ENCODE data around the gene NCAPG2.
"Not testable (repeated sequence)": the region's sequence is repeated elsewhere in the genome, so short reads cannot be mapped to it uniquely, and the experiment has no call there.

The NCAPG2 gene

DNA sequence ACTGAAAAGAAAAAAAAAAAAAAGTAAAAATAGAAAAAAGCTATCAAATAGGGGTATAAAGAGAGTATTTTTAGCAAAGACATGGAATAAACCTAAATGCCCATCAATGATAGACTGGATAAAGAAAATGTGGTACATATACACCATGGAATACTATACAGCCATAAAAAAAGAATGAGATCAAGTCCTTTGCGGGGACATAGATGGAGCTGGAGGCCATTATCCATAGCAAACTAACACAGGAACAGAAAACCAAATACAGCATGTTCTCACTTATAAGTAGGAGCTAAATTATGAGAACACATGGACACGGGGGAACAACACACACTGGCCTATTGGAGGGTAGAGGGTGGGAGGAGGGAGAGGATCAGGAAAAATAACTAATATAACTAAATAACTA, 7.0 kb downstream of the NCAPG2 start:
- not testable (repeated sequence) for H4K8ac ChIP-seq (ENCODE audit: low read depth, low read length); H3K9ac ChIP-seq (ENCODE audit: low read depth, low read length, poor library complexity); H3K27me3 ChIP-seq (ENCODE audit: control insufficient read depth in 3 of 3, insufficient read depth in 3 of 3, low read depth in 1 of 3, low read length in 3 of 3); H2AFZ ChIP-seq (ENCODE audit: low read length); H4K91ac ChIP-seq (ENCODE audit: low read depth, low read length, poor library complexity); H3K27ac ChIP-seq (replicated peaks; ENCODE audit: low read length); H2BK12ac ChIP-seq (ENCODE audit: low read length); H3K18ac ChIP-seq (ENCODE audit: low read length); H3K4me2 ChIP-seq (ENCODE audit: insufficient read depth, low read length, poor library complexity, severe bottlenecking); DNase-seq (ENCODE audit: low spot score); H2BK15ac ChIP-seq (ENCODE audit: low read length); H2BK120ac ChIP-seq (ENCODE audit: low read depth, low read length); H3K79me1 ChIP-seq (ENCODE audit: low read depth, low read length); H3K4me1 ChIP-seq (ENCODE audit: control insufficient read depth in 2 of 2, insufficient read depth in 1 of 2, low read depth in 1 of 2, low read length in 2 of 2); H3K14ac ChIP-seq (ENCODE audit: low read length); H3K4ac ChIP-seq (ENCODE audit: low read length); H2BK5ac ChIP-seq (ENCODE audit: low read length); H3K23ac ChIP-seq (ENCODE audit: low read depth, low read length, poor library complexity); H2AK5ac ChIP-seq (ENCODE audit: low read depth, low read length); H3K4me3 ChIP-seq (ENCODE audit: low read length in 2 of 2)
- no CpG with 5 or more reads among the region's 2 CpGs for WGBS, 2 donors (ENCODE audit: extremely low coverage in 2 of 2, insufficient read length in 2 of 2, insufficient replicate concordance in 1 of 2)
- H3K9me3 ChIP-seq (replicated peaks in 1 of 2; ENCODE audit: control insufficient read depth in 2 of 2, insufficient read depth in 1 of 2, low read depth in 1 of 2, low read length in 2 of 2), result peaks cover 0 to 10% of the 10 kb centered on the region in 2 donors
- H3K36me3 ChIP-seq (replicated peaks in 1 of 2; ENCODE audit: control insufficient read depth in 2 of 2, insufficient read depth in 2 of 2, low read length in 2 of 2), result peaks cover 39 to 98% of the 10 kb centered on the region in 2 donors

DNA sequence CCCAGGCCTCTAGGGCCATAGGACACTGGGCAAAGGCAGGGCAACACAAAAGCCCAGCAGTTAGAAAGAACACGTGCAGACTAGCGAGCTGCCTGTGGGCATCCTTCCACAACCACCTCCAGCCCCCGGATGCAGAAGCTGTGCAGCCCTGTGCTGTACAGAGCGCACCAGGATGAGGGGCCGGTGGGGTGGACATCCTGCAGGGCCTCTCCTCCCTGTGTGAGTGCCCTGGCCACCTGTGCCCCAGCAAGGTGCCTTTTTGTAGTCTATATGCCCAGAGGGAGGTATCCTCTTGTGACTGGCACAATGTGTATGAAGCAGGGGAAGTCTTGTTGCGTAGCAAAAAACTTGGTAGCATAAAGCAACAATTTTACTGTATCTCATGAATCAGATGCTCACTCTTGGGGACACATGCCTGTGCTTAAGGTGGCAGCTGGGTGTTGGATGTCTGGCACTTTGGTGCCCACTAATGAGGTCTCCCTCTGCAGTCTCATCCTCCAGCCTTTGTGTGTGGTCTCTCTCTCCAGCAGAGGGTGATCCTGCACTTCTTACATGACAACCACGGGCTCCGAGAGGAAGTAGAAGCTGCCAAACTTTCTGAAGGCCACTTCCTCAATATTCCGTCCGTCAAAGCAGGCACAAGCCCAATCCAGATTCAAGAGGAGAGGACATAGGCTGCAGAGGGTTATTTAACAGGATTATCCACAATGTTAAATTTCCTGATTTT, 8.7 kb downstream of the NCAPG2 start:
- Histone ChIP-seq H3K36me3 (replicated peaks in 1 of 2; ENCODE audit: control insufficient read depth in 2 of 2, insufficient read depth in 2 of 2, low read length in 2 of 2) (peaks cover 36 to 99% of the 10 kb centered on the region in 2 donors), H3K18ac (ENCODE audit: low read length) (no peak overlapping the region), H3K4me3 (ENCODE audit: low read length in 2 of 2) (no peak overlapping the region)

DNA sequence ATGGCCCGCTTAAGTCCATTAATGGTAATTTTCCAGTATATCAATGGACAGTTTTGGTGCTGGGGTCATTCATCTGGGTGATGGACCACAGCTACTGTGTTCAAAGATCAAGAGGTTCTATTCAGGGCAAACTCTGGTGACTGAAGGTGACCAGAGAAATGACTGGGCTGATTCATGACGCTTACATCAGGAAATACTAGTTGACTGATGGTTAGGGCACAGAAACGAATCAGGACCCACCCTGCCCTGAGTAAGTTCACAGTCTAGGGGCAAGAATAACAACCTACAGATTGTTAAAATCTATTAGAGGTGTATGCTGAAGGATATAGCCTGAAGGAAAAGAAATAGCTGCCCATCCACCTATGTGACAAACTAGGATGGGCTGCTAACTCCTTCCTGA, 9.5 kb downstream of the NCAPG2 start:
- no CpG with 5 or more reads among the region's 3 CpGs for WGBS, 2 donors (ENCODE audit: extremely low coverage in 2 of 2, insufficient read length in 2 of 2, insufficient replicate concordance in 1 of 2)
- Histone ChIP-seq H4K91ac (ENCODE audit: low read depth, low read length, poor library complexity) (no peak overlapping the region), H3K4me2 (ENCODE audit: insufficient read depth, low read length, poor library complexity, severe bottlenecking) (no peak overlapping the region)

More for the DNA sequence above, 8.7 kb downstream of the NCAPG2 start:
- Histone ChIP-seq H3K79me1 (ENCODE audit: low read depth, low read length) (peaks cover 3% of the 10 kb centered on the region), H3K27me3 (ENCODE audit: control insufficient read depth in 3 of 3, insufficient read depth in 3 of 3, low read depth in 1 of 3, low read length in 3 of 3) (no peaks in the 10 kb centered on the region), H4K8ac (ENCODE audit: low read depth, low read length) (no peak overlapping the region), H2AK5ac (ENCODE audit: low read depth, low read length) (no peak overlapping the region), H3K4me2 (ENCODE audit: insufficient read depth, low read length, poor library complexity, severe bottlenecking) (no peak overlapping the region), H3K9ac (ENCODE audit: low read depth, low read length, poor library complexity) (no peak overlapping the region), H2BK15ac (ENCODE audit: low read length) (no peak overlapping the region), H2AFZ (ENCODE audit: low read length) (no peak overlapping the region), H2BK120ac (ENCODE audit: low read depth, low read length) (no peak overlapping the region), H3K9me3 (replicated peaks in 1 of 2; ENCODE audit: control insufficient read depth in 2 of 2, insufficient read depth in 1 of 2, low read depth in 1 of 2, low read length in 2 of 2) (peaks cover 0 to 10% of the 10 kb centered on the region in 2 donors), H4K91ac (ENCODE audit: low read depth, low read length, poor library complexity) (no peak overlapping the region), H3K4me1 (ENCODE audit: control insufficient read depth in 2 of 2, insufficient read depth in 1 of 2, low read depth in 1 of 2, low read length in 2 of 2) (no peaks in the 10 kb centered on the region), H2BK12ac (ENCODE audit: low read length) (no peak overlapping the region), H3K23ac (ENCODE audit: low read depth, low read length, poor library complexity) (peak overlapping the region; percentile 2), H2BK5ac (ENCODE audit: low read length) (no peak overlapping the region), H3K27ac (replicated peaks; ENCODE audit: low read length) (no peak overlapping the region), H3K4ac (ENCODE audit: low read length) (no peak overlapping the region), H3K14ac (ENCODE audit: low read length) (no peak overlapping the region)
- no peak for DNase-seq (ENCODE audit: low spot score)
- WGBS, 2 donors (ENCODE audit: extremely low coverage in 2 of 2, insufficient read length in 2 of 2, insufficient replicate concordance in 1 of 2), result no CpG with 5 or more reads among the region's 10 CpGs

DNA sequence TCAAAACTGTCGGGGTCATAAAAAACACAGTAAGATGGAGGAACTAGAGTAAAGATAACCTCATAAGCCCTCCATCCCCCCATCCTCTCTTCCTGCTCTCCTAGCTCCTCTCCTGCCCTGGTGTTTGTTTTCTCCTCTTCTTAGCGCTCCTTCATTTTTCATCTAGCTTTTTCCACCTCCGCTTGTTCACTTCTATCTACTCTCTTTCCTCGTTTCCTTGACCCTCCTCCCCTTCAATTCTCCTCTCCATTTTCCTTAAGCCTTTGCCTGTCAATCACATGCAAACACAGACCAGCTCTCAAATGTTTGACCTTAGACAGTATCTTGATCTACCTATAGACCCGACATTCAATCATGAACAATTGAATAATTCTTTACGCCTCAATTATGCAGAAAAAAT, 10.0 kb downstream of the NCAPG2 start:
- no CpG with 5 or more reads among the region's 6 CpGs for WGBS, 2 donors (ENCODE audit: extremely low coverage in 2 of 2, insufficient read length in 2 of 2, insufficient replicate concordance in 1 of 2)
- no peak for DNase-seq (ENCODE audit: low spot score)
- no peak overlapping the region for H4K91ac ChIP-seq (ENCODE audit: low read depth, low read length, poor library complexity)

More for the DNA sequence above, 9.5 kb downstream of the NCAPG2 start:
- H2AK5ac ChIP-seq (ENCODE audit: low read depth, low read length), result no peak overlapping the region
- H3K4me3 ChIP-seq (ENCODE audit: low read length in 2 of 2), result no peak overlapping the region
- H3K9ac ChIP-seq (ENCODE audit: low read depth, low read length, poor library complexity), result no peak overlapping the region
- H3K18ac ChIP-seq (ENCODE audit: low read length), result no peak overlapping the region
- H3K36me3 ChIP-seq (replicated peaks in 1 of 2; ENCODE audit: control insufficient read depth in 2 of 2, insufficient read depth in 2 of 2, low read length in 2 of 2), result peaks cover 33 to 99% of the 10 kb centered on the region in 2 donors
- H3K4ac ChIP-seq (ENCODE audit: low read length), result no peak overlapping the region
- no peaks in the 10 kb centered on the region for H3K27me3 ChIP-seq (ENCODE audit: control insufficient read depth in 3 of 3, insufficient read depth in 3 of 3, low read depth in 1 of 3, low read length in 3 of 3)
- no peak overlapping the region for H3K23ac ChIP-seq (ENCODE audit: low read depth, low read length, poor library complexity)
- no peak for DNase-seq (ENCODE audit: low spot score)
- H2BK5ac ChIP-seq (ENCODE audit: low read length), result no peak overlapping the region
- no peak overlapping the region for H2BK15ac ChIP-seq (ENCODE audit: low read length)
- no peak overlapping the region for H2BK120ac ChIP-seq (ENCODE audit: low read depth, low read length)
- H2BK12ac ChIP-seq (ENCODE audit: low read length), result no peak overlapping the region
- no peak overlapping the region for H4K8ac ChIP-seq (ENCODE audit: low read depth, low read length)
- H3K9me3 ChIP-seq (replicated peaks in 1 of 2; ENCODE audit: control insufficient read depth in 2 of 2, insufficient read depth in 1 of 2, low read depth in 1 of 2, low read length in 2 of 2), result peaks cover 0 to 10% of the 10 kb centered on the region in 2 donors
- no peak overlapping the region for H3K14ac ChIP-seq (ENCODE audit: low read length)
- no peak overlapping the region for H3K27ac ChIP-seq (replicated peaks; ENCODE audit: low read length)
- no peaks in the 10 kb centered on the region for H3K4me1 ChIP-seq (ENCODE audit: control insufficient read depth in 2 of 2, insufficient read depth in 1 of 2, low read depth in 1 of 2, low read length in 2 of 2)
- H2AFZ ChIP-seq (ENCODE audit: low read length), result no peak overlapping the region
- H3K79me1 ChIP-seq (ENCODE audit: low read depth, low read length), result peaks cover 3% of the 10 kb centered on the region

More for the DNA sequence above, 10.0 kb downstream of the NCAPG2 start:
- Histone ChIP-seq H2BK120ac (ENCODE audit: low read depth, low read length) (no peak overlapping the region), H3K4me1 (ENCODE audit: control insufficient read depth in 2 of 2, insufficient read depth in 1 of 2, low read depth in 1 of 2, low read length in 2 of 2) (no peaks in the 10 kb centered on the region), H3K27ac (replicated peaks; ENCODE audit: low read length) (no peak overlapping the region), H2AK5ac (ENCODE audit: low read depth, low read length) (no peak overlapping the region), H2AFZ (ENCODE audit: low read length) (no peak overlapping the region), H2BK12ac (ENCODE audit: low read length) (no peak overlapping the region), H3K14ac (ENCODE audit: low read length) (no peak overlapping the region), H2BK15ac (ENCODE audit: low read length) (no peak overlapping the region), H3K27me3 (ENCODE audit: control insufficient read depth in 3 of 3, insufficient read depth in 3 of 3, low read depth in 1 of 3, low read length in 3 of 3) (no peaks in the 10 kb centered on the region), H3K79me1 (ENCODE audit: low read depth, low read length) (peaks cover 3% of the 10 kb centered on the region), H3K36me3 (replicated peaks in 1 of 2; ENCODE audit: control insufficient read depth in 2 of 2, insufficient read depth in 2 of 2, low read length in 2 of 2) (peaks cover 31 to 99% of the 10 kb centered on the region in 2 donors), H3K4me3 (ENCODE audit: low read length in 2 of 2) (no peak overlapping the region), H3K23ac (ENCODE audit: low read depth, low read length, poor library complexity) (no peak overlapping the region), H2BK5ac (ENCODE audit: low read length) (no peak overlapping the region), H3K4me2 (ENCODE audit: insufficient read depth, low read length, poor library complexity, severe bottlenecking) (no peak overlapping the region), H3K9me3 (replicated peaks in 1 of 2; ENCODE audit: control insufficient read depth in 2 of 2, insufficient read depth in 1 of 2, low read depth in 1 of 2, low read length in 2 of 2) (peaks cover 0 to 10% of the 10 kb centered on the region in 2 donors), H3K9ac (ENCODE audit: low read depth, low read length, poor library complexity) (no peak overlapping the region), H4K8ac (ENCODE audit: low read depth, low read length) (no peak overlapping the region), H3K4ac (ENCODE audit: low read length) (no peak overlapping the region), H3K18ac (ENCODE audit: low read length) (no peak overlapping the region)

Data from neuronal stem cell (in vitro differentiated cells).